Hepatocyte (in vitro differentiated cells): ENCODE measurements around the gene SLC25A10. TPM values are rescaled to one million over a fixed set of nuclear protein-coding genes. Genes with fewer than 3 reads are reported as not detected.
A peak's percentile ranks its signal among the peaks of the same experiment; 100 is the strongest.

Source experiments
- DNase-seq: peaks from one replicate; pipeline ENCODE4 v3.0.0-alpha.2; 2016; ENCODE audit warnings: low spot score
- H2AFZ ChIP-seq: fragments of 200-600 bp; sonication (generic); 2 replicates; pipeline ENCODE4 v1.6.0; 2016; ENCODE audit warnings: antibody characterized with exemption, mild to moderate bottlenecking
- H3K27ac ChIP-seq: fragments of 200-600 bp; sonication (generic); 2 replicates; pipeline ENCODE4 v1.5.1; 2016; ENCODE audit warnings: mild to moderate bottlenecking
- H3K27me3 ChIP-seq: fragments of 200-600 bp; sonication (generic); 2 replicates; pipeline ENCODE4 v1.6.1; 2016
- H3K36me3 ChIP-seq: fragments of 200-600 bp; sonication (generic); replicated peaks from 2 replicates; pipeline ENCODE4 v1.5.1; 2016; ENCODE audit warnings: low read depth; ENCODE audit not compliant: insufficient read depth
- H3K4me1 ChIP-seq: fragments of 200-600 bp; sonication (generic); 2 replicates; pipeline ENCODE4 v1.5.1; 2016; ENCODE audit warnings: mild to moderate bottlenecking, moderate library complexity; ENCODE audit not compliant: insufficient read depth
- H3K4me2 ChIP-seq: fragments of 200-600 bp; sonication (generic); 2 replicates; pipeline ENCODE4 v1.6.0; 2016
- H3K4me3 ChIP-seq: fragments of 200-600 bp; sonication (generic); 2 replicates; pipeline ENCODE4 v1.5.1; 2016; ENCODE audit warnings: mild to moderate bottlenecking
- H3K79me2 ChIP-seq: fragments of 200-600 bp; sonication (generic); 2 replicates; pipeline ENCODE4 v1.6.0; 2017; ENCODE audit warnings: mild to moderate bottlenecking
- H3K9me2 ChIP-seq: fragments of 200-600 bp; sonication (generic); replicated peaks from 2 replicates; pipeline ENCODE4 v1.6.0; 2017; ENCODE audit warnings: mild to moderate bottlenecking; ENCODE audit not compliant: insufficient read depth
- H3K9me3 ChIP-seq: fragments of 200-600 bp; sonication (generic); 2 replicates; pipeline ENCODE4 v1.5.1; 2016; ENCODE audit warnings: low read depth, mild to moderate bottlenecking
- H4K20me1 ChIP-seq: fragments of 200-600 bp; sonication (generic); 2 replicates; pipeline ENCODE4 v1.6.0; 2016; ENCODE audit warnings: mild to moderate bottlenecking; ENCODE audit not compliant: insufficient read depth, poor library complexity, severe bottlenecking
- EZH2 ChIP-seq: fragments of 200-600 bp; sonication (generic); IDR thresholded peaks from 2 replicates; pipeline ENCODE4 v1.6.1; 2016; ENCODE audit warnings: antibody characterized with exemption, mild to moderate bottlenecking, borderline replicate concordance
- EZH2phosphoT487 ChIP-seq: fragments of 200-600 bp; sonication (generic); IDR thresholded peaks from one replicate; pipeline ENCODE4 v1.6.1; 2018; ENCODE audit warnings: antibody characterized with exemption, mild to moderate bottlenecking, low read depth, moderate library complexity; ENCODE audit not compliant: unreplicated experiment, severe bottlenecking
- WGBS: methylation state at CpG from one replicate; pipeline ENCODE4 v1.1.6; 2016; ENCODE audit warnings: low lambda C conversion rate; ENCODE audit errors: missing lambda C conversion rate; 5-methylcytosine and 5-hydroxymethylcytosine counted together
- polyA plus RNA-seq: library from polyadenylated mRNA; unstranded; fragments of >200 nt; fragmentation: Nextera tagmentation; extraction: Ambion mirVana; gene quantifications from 2 replicates; pipeline ENCODE4 v1.2.1, GENCODE V29; 2016
- total RNA-seq: library from RNA; depleted of rRNA; stranded (reverse); fragments of >200 nt; gene quantifications from 2 replicates; pipeline ENCODE4 v1.2.3, GENCODE V29; 2014
- TF ChIP-seq, protein P1 (sequence below): fragments of 200-600 bp; sonication (generic); IDR thresholded peaks from 2 replicates; pipeline ENCODE4 v1.5.1; 2016; ENCODE audit warnings: antibody characterized with exemption, mild to moderate bottlenecking; ENCODE audit not compliant: poor library complexity

SLC25A10 gene
- total and polyA plus RNA-seq, 2 experiments from 2014 or later = 31.3 to 53.2 TPM

DNA sequence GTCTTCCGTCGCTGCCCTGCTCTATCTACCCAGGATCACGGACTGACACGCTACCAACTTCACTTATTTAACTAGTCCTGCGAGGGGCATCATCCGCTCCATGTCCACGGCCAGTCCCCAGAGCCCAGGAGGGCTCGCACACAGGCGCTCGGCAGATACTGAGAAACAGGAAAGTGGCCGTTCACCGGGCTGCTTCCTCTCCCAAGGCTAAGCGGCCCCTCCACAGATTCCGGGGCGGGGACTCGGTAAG, 46.1 kb upstream of the SLC25A10 start:
- Histone ChIP-seq H4K20me1 (no peaks in the 10 kb centered on the region), H3K36me3 (no peaks in the 10 kb centered on the region), H3K9me2 (no peaks in the 10 kb centered on the region), H3K4me1 (peaks cover 15% of the 10 kb centered on the region), H3K27me3 (no peaks in the 10 kb centered on the region), H2AFZ (peak overlapping the region; percentile 85), H3K27ac (peak overlapping the region; percentile 94), H3K79me2 (peaks cover 34% of the 10 kb centered on the region), H3K9me3 (no peaks in the 10 kb centered on the region), H3K4me3 (peak overlapping the region; percentile 89), H3K4me2 (peak overlapping the region; percentile 88)
- no peak for TF ChIP-seq EZH2
- TF ChIP-seq, protein P1, sequence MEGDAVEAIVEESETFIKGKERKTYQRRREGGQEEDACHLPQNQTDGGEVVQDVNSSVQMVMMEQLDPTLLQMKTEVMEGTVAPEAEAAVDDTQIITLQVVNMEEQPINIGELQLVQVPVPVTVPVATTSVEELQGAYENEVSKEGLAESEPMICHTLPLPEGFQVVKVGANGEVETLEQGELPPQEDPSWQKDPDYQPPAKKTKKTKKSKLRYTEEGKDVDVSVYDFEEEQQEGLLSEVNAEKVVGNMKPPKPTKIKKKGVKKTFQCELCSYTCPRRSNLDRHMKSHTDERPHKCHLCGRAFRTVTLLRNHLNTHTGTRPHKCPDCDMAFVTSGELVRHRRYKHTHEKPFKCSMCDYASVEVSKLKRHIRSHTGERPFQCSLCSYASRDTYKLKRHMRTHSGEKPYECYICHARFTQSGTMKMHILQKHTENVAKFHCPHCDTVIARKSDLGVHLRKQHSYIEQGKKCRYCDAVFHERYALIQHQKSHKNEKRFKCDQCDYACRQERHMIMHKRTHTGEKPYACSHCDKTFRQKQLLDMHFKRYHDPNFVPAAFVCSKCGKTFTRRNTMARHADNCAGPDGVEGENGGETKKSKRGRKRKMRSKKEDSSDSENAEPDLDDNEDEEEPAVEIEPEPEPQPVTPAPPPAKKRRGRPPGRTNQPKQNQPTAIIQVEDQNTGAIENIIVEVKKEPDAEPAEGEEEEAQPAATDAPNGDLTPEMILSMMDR = no peak
- no peak for TF ChIP-seq EZH2phosphoT487
- 1% methylated on average over 16 of the region's 16 CpGs for WGBS
- no peak for DNase-seq

DNA sequence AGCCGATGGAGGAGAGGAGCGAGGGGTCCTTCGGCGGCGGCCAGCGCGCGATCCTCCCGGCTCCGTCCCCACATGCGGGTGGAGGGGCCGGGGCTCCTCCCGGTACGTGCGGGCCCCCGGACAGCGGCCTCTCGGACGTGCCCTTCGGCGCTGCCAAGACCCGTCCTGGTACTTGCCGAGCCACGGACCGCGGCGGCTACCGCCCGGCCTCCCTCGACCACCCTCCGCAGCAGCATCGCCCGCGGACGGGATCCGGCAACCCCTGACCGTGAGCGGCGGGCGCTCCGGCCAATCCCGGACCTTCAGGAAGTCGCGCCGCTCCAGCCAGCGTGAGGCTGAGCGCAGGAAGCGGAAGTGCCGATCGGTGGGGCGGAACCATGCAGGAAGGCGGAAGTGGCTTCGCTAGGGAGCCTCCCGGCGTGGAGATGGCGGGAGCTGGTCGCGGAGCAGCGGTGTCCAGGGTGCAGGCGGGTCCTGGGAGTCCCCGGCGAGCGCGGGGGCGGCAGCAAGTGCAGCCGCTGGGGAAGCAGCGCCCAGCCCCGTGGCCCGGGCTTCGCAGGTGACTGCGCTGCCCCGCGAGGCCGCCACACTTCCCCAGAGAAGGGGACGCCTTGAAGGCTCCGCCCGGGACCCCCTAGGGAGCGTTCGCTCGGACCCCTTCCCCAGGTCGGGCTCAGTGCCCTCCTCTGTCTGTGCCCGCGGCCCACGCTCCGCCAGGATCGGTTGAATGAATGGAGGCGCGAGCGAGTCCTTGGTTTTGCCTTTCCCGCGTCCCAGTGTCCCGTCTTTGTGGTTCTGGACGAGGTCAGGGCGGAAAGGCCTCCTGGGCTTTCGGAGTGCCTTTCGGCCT, 45.5 kb upstream of the SLC25A10 start, which contains the start of the genes CCDC137 and OXLD1:
Gene CCDC137, plus strand, starts transcription at position 396 of the 850 bp plus-strand sequence. Its CDS starts 30 bp downstream, at position 426.
Gene OXLD1, minus strand, starts transcription at position 264 of the 850 bp plus-strand sequence. Its CDS starts 28 bp downstream, at position 236.
- Histone ChIP-seq H3K4me3 (peak within 1 kb of the TSS; percentile 89), H3K9me3 (no peaks in the 10 kb centered on the region), H3K4me2 (peak within 1 kb of the TSS; percentile 88), H2AFZ (peak within 1 kb of the TSS; percentile 85), H3K36me3 (no peaks in the 10 kb centered on the region), H3K27me3 (no peaks in the 10 kb centered on the region), H3K79me2 (peaks cover 34% of the 10 kb centered on the region), H3K4me1 (peaks cover 15% of the 10 kb centered on the region), H3K9me2 (no peaks in the 10 kb centered on the region), H4K20me1 (no peaks in the 10 kb centered on the region), H3K27ac (peak within 1 kb of the TSS; percentile 94)
- peak; percentile 98 for DNase-seq
- WGBS = 2% methylated on average over 78 of the region's 96 CpGs
- TF ChIP-seq, protein P1 = no peak
- no peak for TF ChIP-seq EZH2
- no peak for TF ChIP-seq EZH2phosphoT487

DNA sequence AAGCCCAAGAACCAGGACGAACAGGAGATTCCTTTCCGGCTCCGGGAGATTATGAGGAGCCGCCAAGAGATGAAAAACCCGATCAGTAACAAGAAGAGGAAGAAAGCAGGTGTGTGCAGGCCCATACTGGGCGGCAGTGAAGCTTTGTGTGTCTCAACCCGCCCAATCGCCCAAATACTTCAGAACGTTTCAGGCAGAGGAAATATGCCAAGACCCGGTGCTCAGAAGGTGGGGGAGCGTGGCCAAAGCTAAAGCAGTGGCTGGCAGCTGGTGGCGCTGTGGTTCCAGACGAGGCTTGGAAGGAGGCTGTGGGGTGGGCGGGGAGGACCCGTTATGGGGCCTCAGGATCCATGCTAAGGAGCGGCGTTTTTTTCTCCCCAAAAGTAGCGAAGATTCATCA, 44.3 kb upstream of the SLC25A10 start:
- Histone ChIP-seq H3K79me2 (peaks cover 34% of the 10 kb centered on the region), H3K4me3 (peak overlapping the region; percentile 20), H3K27ac (no peak overlapping the region), H3K36me3 (no peaks in the 10 kb centered on the region), H4K20me1 (no peaks in the 10 kb centered on the region), H3K4me1 (peaks cover 15% of the 10 kb centered on the region), H3K9me2 (no peaks in the 10 kb centered on the region), H3K4me2 (peak overlapping the region; percentile 82), H3K27me3 (no peaks in the 10 kb centered on the region), H2AFZ (no peak overlapping the region), H3K9me3 (no peaks in the 10 kb centered on the region)
- no peak for DNase-seq
- TF ChIP-seq, protein P1 = no peak
- no peak for TF ChIP-seq EZH2
- no peak for TF ChIP-seq EZH2phosphoT487
- WGBS = 96% methylated on average over 18 of the region's 18 CpGs
